ENCODE results near the gene SYNE2. TPM values are rescaled to one million over a fixed set of nuclear protein-coding genes. Genes with fewer than 3 reads are reported as not detected.
"Not testable (repeated sequence)": the region's sequence is repeated elsewhere in the genome, so short reads cannot be mapped to it uniquely, and the experiment has no call there.

SYNE2 gene, protein sequence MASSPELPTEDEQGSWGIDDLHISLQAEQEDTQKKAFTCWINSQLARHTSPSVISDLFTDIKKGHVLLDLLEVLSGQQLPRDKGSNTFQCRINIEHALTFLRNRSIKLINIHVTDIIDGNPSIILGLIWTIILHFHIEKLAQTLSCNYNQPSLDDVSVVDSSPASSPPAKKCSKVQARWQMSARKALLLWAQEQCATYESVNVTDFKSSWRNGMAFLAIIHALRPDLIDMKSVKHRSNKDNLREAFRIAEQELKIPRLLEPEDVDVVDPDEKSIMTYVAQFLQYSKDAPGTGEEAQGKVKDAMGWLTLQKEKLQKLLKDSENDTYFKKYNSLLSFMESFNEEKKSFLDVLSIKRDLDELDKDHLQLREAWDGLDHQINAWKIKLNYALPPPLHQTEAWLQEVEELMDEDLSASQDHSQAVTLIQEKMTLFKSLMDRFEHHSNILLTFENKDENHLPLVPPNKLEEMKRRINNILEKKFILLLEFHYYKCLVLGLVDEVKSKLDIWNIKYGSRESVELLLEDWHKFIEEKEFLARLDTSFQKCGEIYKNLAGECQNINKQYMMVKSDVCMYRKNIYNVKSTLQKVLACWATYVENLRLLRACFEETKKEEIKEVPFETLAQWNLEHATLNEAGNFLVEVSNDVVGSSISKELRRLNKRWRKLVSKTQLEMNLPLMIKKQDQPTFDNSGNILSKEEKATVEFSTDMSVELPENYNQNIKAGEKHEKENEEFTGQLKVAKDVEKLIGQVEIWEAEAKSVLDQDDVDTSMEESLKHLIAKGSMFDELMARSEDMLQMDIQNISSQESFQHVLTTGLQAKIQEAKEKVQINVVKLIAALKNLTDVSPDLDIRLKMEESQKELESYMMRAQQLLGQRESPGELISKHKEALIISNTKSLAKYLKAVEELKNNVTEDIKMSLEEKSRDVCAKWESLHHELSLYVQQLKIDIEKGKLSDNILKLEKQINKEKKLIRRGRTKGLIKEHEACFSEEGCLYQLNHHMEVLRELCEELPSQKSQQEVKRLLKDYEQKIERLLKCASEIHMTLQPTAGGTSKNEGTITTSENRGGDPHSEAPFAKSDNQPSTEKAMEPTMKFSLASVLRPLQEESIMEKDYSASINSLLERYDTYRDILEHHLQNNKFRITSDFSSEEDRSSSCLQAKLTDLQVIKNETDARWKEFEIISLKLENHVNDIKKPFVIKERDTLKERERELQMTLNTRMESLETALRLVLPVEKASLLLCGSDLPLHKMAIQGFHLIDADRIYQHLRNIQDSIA (N-terminal part only)
- total RNA-seq = 22.2 and 44.2 TPM in 2 replicates

DNA sequence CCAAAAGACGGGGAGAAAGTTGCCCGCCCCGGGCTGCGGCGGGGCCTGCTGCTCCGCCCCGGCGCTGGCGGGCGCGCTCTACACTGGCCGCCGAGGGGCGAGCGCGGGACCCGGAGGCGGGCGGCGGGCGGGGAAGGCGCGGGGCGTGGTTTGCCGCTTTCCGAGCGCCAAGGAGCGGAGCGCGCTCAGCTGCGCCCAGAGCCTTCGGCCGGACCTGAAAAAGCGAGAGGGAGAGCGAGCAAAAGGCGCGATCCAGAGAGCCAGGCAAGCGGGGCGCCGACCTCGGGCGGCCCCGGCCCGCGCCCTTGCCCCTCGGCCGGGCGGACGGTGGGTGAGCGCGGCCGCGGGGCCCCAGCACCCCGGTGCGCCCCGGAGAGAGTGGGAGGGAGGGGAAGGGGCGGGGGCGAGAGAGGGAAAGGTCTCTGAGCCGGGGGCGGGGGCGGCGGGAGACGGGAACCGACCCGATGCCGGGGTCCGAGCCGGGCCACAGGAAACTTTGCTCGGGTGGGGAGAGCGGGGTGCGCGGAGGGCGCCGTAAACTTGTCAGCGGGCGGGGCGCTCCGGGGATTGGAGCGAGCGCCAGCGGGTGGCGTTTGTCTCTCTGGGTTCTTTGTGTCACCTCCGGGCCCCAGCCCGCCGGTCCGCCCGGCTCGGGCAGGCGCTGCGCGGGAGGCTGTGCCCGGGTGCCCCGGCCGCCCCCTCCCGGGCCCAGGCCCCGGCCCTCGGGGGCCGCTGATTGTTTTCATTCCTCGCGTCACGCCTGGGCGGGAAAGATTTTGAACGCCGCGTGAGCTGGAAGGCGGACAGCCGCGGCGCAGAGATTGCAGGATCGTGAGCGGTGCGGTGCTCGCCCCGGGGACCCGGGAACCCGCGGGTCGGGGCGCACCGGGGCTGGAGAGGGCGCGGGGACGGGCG is at the start of gene SYNE2:
Gene SYNE2 (plus strand): TSS at position 188 of the 915 bp plus-strand sequence. CDS start 56,145 bp downstream, outside the sequence.
- no peak for TF ChIP-seq CTCF (conservative IDR thresholded peaks at IDR 0.05; ENCODE audit: low read depth, low read length)
- DNase-seq (ENCODE audit: low read depth) = no peak
- peak within 1 kb of the TSS; percentile 76 for H3K4me3 ChIP-seq (ENCODE audit: low read depth, low read length)

- not testable (repeated sequence) for H3K4me3 ChIP-seq (ENCODE audit: low read depth, low read length); DNase-seq (ENCODE audit: low read depth)
Observed at GRCh38 chr14:63803221-63803791, 49.5 kb upstream of the SYNE2 start.

GRCh38 chr14:63806064-63806463 is 46.7 kb upstream of the SYNE2 start:
- not testable (repeated sequence) for DNase-seq (ENCODE audit: low read depth); H3K4me3 ChIP-seq (ENCODE audit: low read depth, low read length)

- H3K4me3 ChIP-seq (ENCODE audit: low read depth, low read length) = not testable (repeated sequence)
Observed at GRCh38 chr14:63811692-63812091, 41.1 kb upstream of the SYNE2 start.

DNA sequence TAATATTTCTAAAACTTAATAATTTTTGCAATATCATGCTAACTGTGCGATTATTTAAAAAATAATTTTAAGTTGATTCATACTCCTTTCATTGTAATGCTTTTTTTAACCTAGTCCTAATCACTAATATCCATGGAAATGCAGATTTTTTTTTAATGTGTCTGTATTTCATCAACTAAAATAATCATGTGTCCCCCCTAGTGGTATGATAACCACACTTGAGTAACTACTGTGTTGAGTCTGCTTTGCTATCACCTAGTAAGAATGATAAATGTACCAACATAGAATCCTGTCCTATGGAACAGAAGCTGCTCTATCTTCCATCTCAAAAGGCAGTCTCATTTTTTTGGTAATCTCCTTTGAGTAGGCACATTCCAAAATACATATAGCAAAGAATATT is 19.1 kb upstream of the SYNE2 start:
- DNase-seq (ENCODE audit: low read depth) = no peak
- no peak overlapping the region for H3K4me3 ChIP-seq (ENCODE audit: low read depth, low read length)
- no peak for TF ChIP-seq CTCF (conservative IDR thresholded peaks at IDR 0.05; ENCODE audit: low read depth, low read length)

More at GRCh38 chr14:63811692-63812091, 41.1 kb upstream of the SYNE2 start:
- not testable (repeated sequence) for DNase-seq (ENCODE audit: low read depth)

DNA sequence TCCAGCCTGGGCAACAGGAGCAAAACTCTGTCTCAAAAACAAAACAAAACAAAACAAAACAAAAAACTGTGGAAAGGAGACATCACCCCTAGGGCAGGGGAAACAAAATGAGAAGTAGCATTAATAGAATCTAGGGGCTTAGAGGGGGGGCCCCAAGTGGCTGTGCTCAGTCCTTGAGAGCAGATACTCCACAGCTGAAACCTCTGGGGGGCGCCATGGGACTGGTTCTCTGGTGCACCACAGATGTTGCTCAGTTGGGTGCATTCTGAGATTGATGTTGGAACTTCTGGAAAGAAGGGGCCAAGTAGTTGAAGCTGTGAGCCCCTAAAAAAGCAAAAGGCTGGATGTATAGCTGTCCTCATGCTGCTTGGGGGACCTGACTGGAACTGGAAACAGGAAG is 11.8 kb upstream of the SYNE2 start:
- DNase-seq (ENCODE audit: low read depth) = no peak
- H3K4me3 ChIP-seq (ENCODE audit: low read depth, low read length) = no peak overlapping the region
- peak; percentile 33 for TF ChIP-seq CTCF (conservative IDR thresholded peaks at IDR 0.05; ENCODE audit: low read depth, low read length)

GRCh38 chr14:63843796-63844195 is 9.0 kb upstream of the SYNE2 start:
- DNase-seq (ENCODE audit: low read depth) = no peak
- no peak overlapping the region for H3K4me3 ChIP-seq (ENCODE audit: low read depth, low read length)
- no peak for TF ChIP-seq CTCF (conservative IDR thresholded peaks at IDR 0.05; ENCODE audit: low read depth, low read length)
